ENCODE results near the gene C18orf63. TPM values are rescaled to one million over a fixed set of nuclear protein-coding genes. Genes with fewer than 3 reads are reported as not detected.

The C18orf63 gene
- total RNA-seq, 1 donor from 2014 or later = not detected

DNA sequence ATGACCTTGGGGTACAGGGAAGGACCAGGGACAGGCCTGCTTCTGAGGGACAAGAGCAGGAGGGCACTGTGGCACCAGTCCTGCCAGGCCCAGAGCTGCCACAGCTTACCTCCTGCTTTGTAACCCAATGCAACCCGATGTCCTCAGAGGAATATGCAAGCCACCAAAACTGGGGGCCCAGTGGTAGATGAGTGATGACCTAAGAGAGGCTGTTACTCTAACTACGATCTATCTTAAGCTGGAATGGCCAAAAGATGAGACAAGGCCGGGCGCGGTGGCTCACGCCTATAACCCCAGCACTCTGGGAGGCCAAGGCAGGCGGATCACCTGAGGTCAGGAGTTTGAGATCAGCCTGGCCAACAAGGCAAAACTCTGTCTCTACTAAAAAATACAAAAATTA is 36.7 kb upstream of the C18orf63 start:
- Mint-ChIP-seq H3K4me1 (peaks cover 24% of the 10 kb centered on the region), H3K36me3 (no peaks in the 10 kb centered on the region), H3K27me3 (ENCODE audit: low read depth) (no peaks in the 10 kb centered on the region), H3K4me3 (no peak overlapping the region), H3K27ac (no peak overlapping the region), H3K9me3 (no peaks in the 10 kb centered on the region)
- TF ChIP-seq CTCF (IDR thresholded peaks at IDR 0.05; ENCODE audit: unreplicated experiment) = no peak
- no peak for DNase-seq (ENCODE audit: low spot score in 2 of 2, unreplicated experiment in 2 of 2)

DNA sequence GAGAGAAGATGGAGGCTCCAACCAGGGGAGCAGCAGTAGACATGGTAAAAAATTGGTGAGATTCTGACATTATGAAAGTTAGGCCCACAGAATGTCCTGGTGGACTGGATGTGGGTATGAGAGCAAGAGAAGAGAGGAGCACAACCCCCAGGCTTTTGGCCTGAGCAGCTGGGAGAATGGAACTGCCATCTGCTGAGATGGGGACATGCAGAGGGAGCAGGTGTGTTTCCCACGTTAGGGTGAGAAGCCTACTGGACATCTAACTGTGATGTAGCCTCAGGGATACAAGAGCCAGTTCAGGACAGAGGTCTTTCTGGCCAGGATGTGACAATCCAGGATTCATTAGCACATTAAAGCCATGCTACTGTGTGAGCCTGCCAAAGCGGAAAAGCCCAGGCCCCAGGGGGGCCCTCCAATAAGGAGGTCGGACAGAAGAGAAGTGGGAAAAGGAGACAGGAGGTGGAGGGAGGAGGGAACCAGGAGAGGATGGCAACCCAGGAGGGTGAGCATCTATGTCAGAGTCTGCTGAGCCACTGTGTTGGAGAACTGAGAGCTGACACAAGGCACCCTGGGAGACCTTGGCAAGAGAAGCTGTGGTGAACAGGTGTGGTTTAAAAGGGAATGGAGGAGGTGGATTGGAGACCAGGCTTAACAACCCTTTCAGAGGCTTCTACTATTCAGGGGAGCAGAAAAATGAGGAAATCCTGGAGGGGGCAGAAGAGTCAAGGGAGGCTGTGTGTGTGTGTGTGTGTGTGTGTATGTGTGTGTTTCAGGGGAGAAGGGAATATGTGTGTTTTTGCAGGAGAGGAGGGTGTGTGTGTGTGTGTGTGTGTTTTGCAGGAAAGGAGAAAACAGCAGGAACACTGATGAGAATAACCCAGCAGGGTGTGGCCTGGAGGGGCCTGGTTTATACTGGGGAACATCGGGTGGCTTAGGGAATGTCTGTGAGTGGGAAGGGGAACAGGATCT is 34.3 kb upstream of the C18orf63 start:
- Mint-ChIP-seq H3K4me3 (no peak overlapping the region), H3K9me3 (no peaks in the 10 kb centered on the region), H3K27me3 (ENCODE audit: low read depth) (no peaks in the 10 kb centered on the region), H3K36me3 (no peaks in the 10 kb centered on the region), H3K27ac (no peak overlapping the region), H3K4me1 (peaks cover 29% of the 10 kb centered on the region)
- no peak for TF ChIP-seq CTCF (IDR thresholded peaks at IDR 0.05; ENCODE audit: unreplicated experiment)
- no peak for DNase-seq (ENCODE audit: low spot score in 2 of 2, unreplicated experiment in 2 of 2)

DNA sequence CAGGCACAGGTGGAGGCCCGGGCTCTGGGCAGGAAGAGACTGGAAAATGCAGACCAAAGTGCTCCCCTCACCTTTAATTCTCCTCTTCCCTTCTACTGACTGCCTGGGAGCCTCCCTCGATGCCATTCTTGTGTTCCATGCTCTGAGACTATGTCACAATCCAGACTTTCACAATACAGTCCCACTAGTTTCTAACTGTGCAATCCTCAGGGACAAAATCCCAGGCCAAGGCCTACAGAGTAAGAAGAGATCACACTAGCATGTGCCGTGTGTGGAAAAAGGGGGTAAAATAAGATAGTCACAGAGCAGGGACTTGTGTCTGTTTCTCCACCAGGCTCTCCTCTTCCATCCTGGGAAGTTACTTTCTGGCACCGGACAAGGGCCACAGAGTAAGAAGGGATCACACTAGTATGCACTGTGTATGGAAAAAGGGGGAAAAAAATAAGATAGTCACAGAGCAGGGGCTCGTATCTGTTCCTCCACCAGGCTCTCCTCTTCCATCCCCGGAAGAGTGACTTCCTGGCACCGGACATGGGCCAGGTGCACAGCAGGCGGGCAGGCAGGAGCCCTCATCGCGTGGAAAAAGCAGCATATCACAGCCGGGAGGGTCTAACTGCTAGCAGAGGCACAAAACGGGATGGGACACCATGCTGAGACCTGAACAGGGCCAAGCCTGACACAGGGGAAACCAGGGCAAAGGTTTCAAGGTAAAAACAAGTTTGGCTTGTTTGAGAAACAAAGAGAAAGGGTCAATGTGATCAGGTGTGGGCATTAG is 33.5 kb upstream of the C18orf63 start:
- H3K9me3 Mint-ChIP-seq = no peaks in the 10 kb centered on the region

GRCh38 chr18:74282755-74283554 is 32.7 kb upstream of the C18orf63 start:
- no peaks in the 10 kb centered on the region for H3K27me3 Mint-ChIP-seq (ENCODE audit: low read depth)
- no peak overlapping the region for H3K4me3 Mint-ChIP-seq
- no peaks in the 10 kb centered on the region for H3K9me3 Mint-ChIP-seq
- H3K36me3 Mint-ChIP-seq = no peaks in the 10 kb centered on the region
- no peak for DNase-seq (ENCODE audit: low spot score in 2 of 2, unreplicated experiment in 2 of 2)
- no peak for TF ChIP-seq CTCF (IDR thresholded peaks at IDR 0.05; ENCODE audit: unreplicated experiment)
- no peak overlapping the region for H3K27ac Mint-ChIP-seq
- peaks cover 23% of the 10 kb centered on the region for H3K4me1 Mint-ChIP-seq

More for the DNA sequence above, 33.5 kb upstream of the C18orf63 start:
- no peak for DNase-seq (ENCODE audit: low spot score in 2 of 2, unreplicated experiment in 2 of 2)
- Mint-ChIP-seq H3K36me3 (no peaks in the 10 kb centered on the region), H3K4me3 (no peak overlapping the region), H3K27me3 (ENCODE audit: low read depth) (no peaks in the 10 kb centered on the region), H3K27ac (no peak overlapping the region), H3K4me1 (peaks cover 22% of the 10 kb centered on the region)
- TF ChIP-seq CTCF (IDR thresholded peaks at IDR 0.05; ENCODE audit: unreplicated experiment) = no peak

GRCh38 chr18:74283646-74284045 is 32.0 kb upstream of the C18orf63 start:
- Mint-ChIP-seq H3K4me3 (no peak overlapping the region), H3K27ac (no peak overlapping the region), H3K9me3 (no peaks in the 10 kb centered on the region), H3K4me1 (peaks cover 28% of the 10 kb centered on the region), H3K27me3 (ENCODE audit: low read depth) (no peaks in the 10 kb centered on the region), H3K36me3 (no peaks in the 10 kb centered on the region)
- no peak for DNase-seq (ENCODE audit: low spot score in 2 of 2, unreplicated experiment in 2 of 2)
- TF ChIP-seq CTCF (IDR thresholded peaks at IDR 0.05; ENCODE audit: unreplicated experiment) = no peak
